ENCODE measurements around the gene SLC39A11. TPM values are rescaled to one million over a fixed set of nuclear protein-coding genes. Genes with fewer than 3 reads are reported as not detected.

The SLC39A11 gene
- total RNA-seq, 1 experiment from 2014 or later, result 57.1 TPM

- H4K20me1 ChIP-seq (ENCODE audit: insufficient read depth), result no peaks in the 10 kb centered on the region
- no peaks in the 10 kb centered on the region for H3K4me1 ChIP-seq (replicated peaks; ENCODE audit: insufficient read depth)
- no peaks in the 10 kb centered on the region for H3K79me2 ChIP-seq (ENCODE audit: low read depth)
- H3K27ac ChIP-seq, result no peak overlapping the region
- intact Hi-C loops (cut with micrococcal nuclease; ENCODE audit: unreplicated experiment), result no loop called here
- H3K4me3 ChIP-seq, result no peak overlapping the region
- BruUV-seq (replicated peaks), result no TSS peak
- TF ChIP-seq EZH2 (IDR thresholded peaks at IDR 0.05; ENCODE audit: low read depth) (no peak), CTCF (conservative IDR thresholded peaks at IDR 0.05) (no peak)
- ChIA-PET CTCF (no interaction called here), POLR2A (ENCODE audit: unreplicated experiment) (no interaction called here)
- no peak overlapping the region for H3K4me2 ChIP-seq
- no peaks in the 10 kb centered on the region for H3K27me3 ChIP-seq (ENCODE audit: insufficient read depth, low read depth)
- no peaks in the 10 kb centered on the region for H3K36me3 ChIP-seq (ENCODE audit: low read depth)
- H3F3A ChIP-seq (ENCODE audit: insufficient read depth, low read depth), result no peaks in the 10 kb centered on the region
- no peak overlapping the region for H2AFZ ChIP-seq
- DNase-seq, result no peak
- H3K9me2 ChIP-seq (ENCODE audit: insufficient read depth), result no peaks in the 10 kb centered on the region
- no peaks in the 10 kb centered on the region for H3K9me3 ChIP-seq (ENCODE audit: insufficient read depth, low read depth)
Observed at GRCh38 chr17:72760368-72760767, 332.1 kb downstream of the SLC39A11 start.

GRCh38 chr17:72759301-72759700, 333.2 kb downstream of the SLC39A11 start:
- no peaks in the 10 kb centered on the region for H3K4me1 ChIP-seq (replicated peaks; ENCODE audit: insufficient read depth)
- H3K79me2 ChIP-seq (ENCODE audit: low read depth), result no peaks in the 10 kb centered on the region
- no peaks in the 10 kb centered on the region for H3K27me3 ChIP-seq (ENCODE audit: insufficient read depth, low read depth)
- no peak overlapping the region for H3K27ac ChIP-seq
- no peaks in the 10 kb centered on the region for H3K9me3 ChIP-seq (ENCODE audit: insufficient read depth, low read depth)
- no peaks in the 10 kb centered on the region for H3K9me2 ChIP-seq (ENCODE audit: insufficient read depth)
- POLR2A ChIA-PET (ENCODE audit: unreplicated experiment), result no interaction called here
- no TSS peak for BruUV-seq (replicated peaks)
- CTCF ChIA-PET, result no interaction called here
- H3K4me2 ChIP-seq, result no peak overlapping the region
- no peaks in the 10 kb centered on the region for H3K36me3 ChIP-seq (ENCODE audit: low read depth)
- intact Hi-C loops (cut with micrococcal nuclease; ENCODE audit: unreplicated experiment), result no loop called here
- no peak overlapping the region for H3K4me3 ChIP-seq
- DNase-seq, result no peak
- TF ChIP-seq CTCF (conservative IDR thresholded peaks at IDR 0.05) (no peak), EZH2 (IDR thresholded peaks at IDR 0.05; ENCODE audit: low read depth) (no peak)
- no peaks in the 10 kb centered on the region for H4K20me1 ChIP-seq (ENCODE audit: insufficient read depth)
- H3F3A ChIP-seq (ENCODE audit: insufficient read depth, low read depth), result no peaks in the 10 kb centered on the region
- H2AFZ ChIP-seq, result no peak overlapping the region

- ChIA-PET CTCF (no interaction called here), POLR2A (ENCODE audit: unreplicated experiment) (no interaction called here)
- H3K36me3 ChIP-seq (ENCODE audit: low read depth), result no peaks in the 10 kb centered on the region
- no TSS peak for BruUV-seq (replicated peaks)
- no peaks in the 10 kb centered on the region for H3F3A ChIP-seq (ENCODE audit: insufficient read depth, low read depth)
- no peaks in the 10 kb centered on the region for H3K4me1 ChIP-seq (replicated peaks; ENCODE audit: insufficient read depth)
- no peak overlapping the region for H3K4me2 ChIP-seq
- TF ChIP-seq CTCF (conservative IDR thresholded peaks at IDR 0.05) (no peak), EZH2 (IDR thresholded peaks at IDR 0.05; ENCODE audit: low read depth) (no peak)
- H3K79me2 ChIP-seq (ENCODE audit: low read depth), result no peaks in the 10 kb centered on the region
- no peak overlapping the region for H3K4me3 ChIP-seq
- no peaks in the 10 kb centered on the region for H4K20me1 ChIP-seq (ENCODE audit: insufficient read depth)
- no peaks in the 10 kb centered on the region for H3K9me3 ChIP-seq (ENCODE audit: insufficient read depth, low read depth)
- no peak overlapping the region for H3K27ac ChIP-seq
- no peak overlapping the region for H2AFZ ChIP-seq
- intact Hi-C loops (cut with micrococcal nuclease; ENCODE audit: unreplicated experiment), result no loop called here
- no peaks in the 10 kb centered on the region for H3K27me3 ChIP-seq (ENCODE audit: insufficient read depth, low read depth)
- H3K9me2 ChIP-seq (ENCODE audit: insufficient read depth), result no peaks in the 10 kb centered on the region
- DNase-seq, result no peak
Observed at GRCh38 chr17:72756256-72756655, 336.2 kb downstream of the SLC39A11 start.

All from PC-9 (cell line).